Lung (tissue), 12 donors: ENCODE data around the gene EPS15. TPM values are rescaled to one million over a fixed set of nuclear protein-coding genes. Genes with fewer than 3 reads are reported as not detected.
"Not testable (repeated sequence)": the region's sequence is repeated elsewhere in the genome, so short reads cannot be mapped to it uniquely, and the experiment has no call there.

ENCODE experiments used
- ATAC-seq: fragments of 200-7000 bp; cut with Tn5 transposase; one replicate; pipeline ENCODE4 v1.9.1; 2020; ENCODE audit warnings: moderate number of reproducible peaks; ENCODE audit not compliant: insufficient read depth, low FRiP score
- DNase-seq, 3 donors: peaks; one replicate each; pipeline ENCODE4 v3.0.0-alpha.2; 2013 to 2017
- H3K27ac ChIP-seq, 2 donors: one replicate each; pipeline ENCODE4 v1.5.1; 2013; ENCODE audit warnings: mild to moderate bottlenecking in 2 of 2, moderate library complexity in 2 of 2, control low read depth in 1 of 2, inconsistent platforms in 1 of 2, low read depth in 1 of 2, low read length in 1 of 2
- H3K27me3 ChIP-seq, 3 donors: one replicate each; pipeline ENCODE4 v1.5.1; 2013; ENCODE audit warnings: low read length in 2 of 3; ENCODE audit not compliant: control insufficient read depth in 3 of 3, insufficient read depth in 3 of 3
- H3K36me3 ChIP-seq, 4 donors: one replicate each; pipeline ENCODE4 v1.5.1; 2013; ENCODE audit warnings: low read length in 4 of 4, mild to moderate bottlenecking in 1 of 4, moderate library complexity in 1 of 4; ENCODE audit not compliant: control insufficient read depth in 4 of 4, insufficient read depth in 4 of 4
- H3K4me1 ChIP-seq, 5 donors: one replicate each; pipeline ENCODE4 v1.5.1; 2013; ENCODE audit warnings: low read length in 5 of 5, mild to moderate bottlenecking in 2 of 5, moderate library complexity in 1 of 5; ENCODE audit not compliant: control insufficient read depth in 5 of 5, insufficient read depth in 5 of 5
- H3K4me3 ChIP-seq: one replicate; pipeline ENCODE4 v1.5.1; 2013; ENCODE audit warnings: mild to moderate bottlenecking, control low read depth, moderate library complexity
- H3K9ac ChIP-seq, 2 donors: one replicate each; pipeline ENCODE4 v1.5.1; 2013; ENCODE audit warnings: low read length in 2 of 2, control low read depth in 1 of 2; ENCODE audit not compliant: insufficient read depth in 1 of 2
- H3K9me3 ChIP-seq, 4 donors: one replicate each; pipeline ENCODE4 v1.5.1; 2013; ENCODE audit warnings: low read length in 3 of 4, mild to moderate bottlenecking in 1 of 4, moderate library complexity in 1 of 4; ENCODE audit not compliant: control insufficient read depth in 4 of 4, insufficient read depth in 3 of 4
- WGBS, 2 donors: extraction: QIAGEN DNeasy Blood & Tissue Kit; methylation state at CpG; one replicate each; pipeline ENCODE4 v1.1.7; 2013; 5-methylcytosine and 5-hydroxymethylcytosine counted together
- polyA plus RNA-seq, 2 donors: library from polyadenylated mRNA; stranded (reverse); fragments of 200-250 nt; gene quantifications; one replicate each; pipeline ENCODE4 v1.2.1, GENCODE V29; 2013
- total RNA-seq, 2 donors: library from RNA; depleted of rRNA in 1 of 2; stranded (reverse); fragments of >200 nt in 1 of 2; gene quantifications; one replicate each; pipeline ENCODE4 v1.2.1, GENCODE V29; 2014 to 2021
- TF ChIP-seq, protein P1 (sequence below): IDR thresholded peaks from 2 replicates; pipeline ENCODE4 v1.5.1; 2012; ENCODE audit warnings: mild to moderate bottlenecking; ENCODE audit errors: control extremely low read depth, extremely low read depth
- donor health status: control.
- donor health status: control.
- donor health status: Bipolar disorder and iron deficiency.
- donor health status: healthy.
- donor health status: DM: yes; HTN: yes; CAD: no.

The EPS15 gene
- total and polyA plus RNA-seq, 4 donors = 19.2 to 87.2 (median 45.5) TPM

DNA sequence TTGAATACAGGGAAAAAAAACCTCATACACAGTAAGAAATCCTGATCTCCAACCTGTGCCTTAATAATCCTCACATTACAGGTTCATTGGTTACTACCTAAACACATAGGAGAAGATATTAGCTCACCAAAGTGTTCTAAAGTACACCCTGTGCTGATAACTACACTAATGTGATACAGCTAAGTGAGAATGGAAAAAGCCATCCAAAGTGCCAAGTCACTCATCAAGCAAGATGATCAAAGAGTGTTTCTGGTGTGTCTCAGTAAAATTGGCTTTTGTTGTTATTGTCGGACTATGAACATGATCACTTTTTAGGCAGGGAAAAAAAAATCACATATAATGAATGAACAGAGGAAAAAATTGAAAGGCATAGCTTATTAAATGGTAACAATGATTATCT is 31.4 kb downstream of the EPS15 start:
- Histone ChIP-seq H3K4me3 (no peak overlapping the region), H3K27ac (no peak overlapping the region), H3K9ac (no peak overlapping the region), H3K9me3 (no peaks in the 10 kb centered on the region), H3K4me1 (peaks cover 0 to 17% (median 5%) of the 10 kb centered on the region in 5 donors), H3K27me3 (no peaks in the 10 kb centered on the region), H3K36me3 (peaks cover 0 to 2% (median 0%) of the 10 kb centered on the region in 4 donors)
- ATAC-seq = no peak
- no peak for DNase-seq
- TF ChIP-seq, protein P1, sequence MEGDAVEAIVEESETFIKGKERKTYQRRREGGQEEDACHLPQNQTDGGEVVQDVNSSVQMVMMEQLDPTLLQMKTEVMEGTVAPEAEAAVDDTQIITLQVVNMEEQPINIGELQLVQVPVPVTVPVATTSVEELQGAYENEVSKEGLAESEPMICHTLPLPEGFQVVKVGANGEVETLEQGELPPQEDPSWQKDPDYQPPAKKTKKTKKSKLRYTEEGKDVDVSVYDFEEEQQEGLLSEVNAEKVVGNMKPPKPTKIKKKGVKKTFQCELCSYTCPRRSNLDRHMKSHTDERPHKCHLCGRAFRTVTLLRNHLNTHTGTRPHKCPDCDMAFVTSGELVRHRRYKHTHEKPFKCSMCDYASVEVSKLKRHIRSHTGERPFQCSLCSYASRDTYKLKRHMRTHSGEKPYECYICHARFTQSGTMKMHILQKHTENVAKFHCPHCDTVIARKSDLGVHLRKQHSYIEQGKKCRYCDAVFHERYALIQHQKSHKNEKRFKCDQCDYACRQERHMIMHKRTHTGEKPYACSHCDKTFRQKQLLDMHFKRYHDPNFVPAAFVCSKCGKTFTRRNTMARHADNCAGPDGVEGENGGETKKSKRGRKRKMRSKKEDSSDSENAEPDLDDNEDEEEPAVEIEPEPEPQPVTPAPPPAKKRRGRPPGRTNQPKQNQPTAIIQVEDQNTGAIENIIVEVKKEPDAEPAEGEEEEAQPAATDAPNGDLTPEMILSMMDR = no peak
- WGBS, 2 donors = 92 to 97% methylated on average over 1 of the region's 1 CpG

DNA sequence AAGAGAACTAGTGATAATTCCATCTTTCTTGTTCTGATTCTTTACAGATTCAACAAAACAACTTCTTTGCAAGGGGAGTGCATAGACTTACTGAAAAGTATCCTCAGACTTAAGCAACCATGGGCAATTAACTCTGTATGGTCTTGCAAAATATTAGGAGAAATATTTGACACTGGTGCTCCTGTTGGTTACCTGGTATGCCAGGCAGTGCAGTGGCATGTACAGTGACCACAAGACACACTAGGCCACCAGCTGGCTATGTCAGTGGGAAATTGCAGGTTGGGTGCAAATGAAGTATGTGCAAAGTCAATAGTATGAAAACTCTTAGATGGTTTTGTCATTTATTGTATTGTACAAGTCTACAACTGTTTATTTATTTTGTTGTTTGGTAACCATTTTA is 34.5 kb downstream of the EPS15 start:
- DNase-seq (no peak), ATAC-seq (no peak)
- Histone ChIP-seq H3K27ac (no peak overlapping the region), H3K4me3 (no peak overlapping the region), H3K27me3 (no peaks in the 10 kb centered on the region), H3K9ac (no peak overlapping the region), H3K9me3 (no peaks in the 10 kb centered on the region), H3K4me1 (peaks cover 0 to 13% (median 4%) of the 10 kb centered on the region in 5 donors), H3K36me3 (peaks cover 0 to 2% (median 0%) of the 10 kb centered on the region in 4 donors)
- TF ChIP-seq, protein P1 = no peak

DNA sequence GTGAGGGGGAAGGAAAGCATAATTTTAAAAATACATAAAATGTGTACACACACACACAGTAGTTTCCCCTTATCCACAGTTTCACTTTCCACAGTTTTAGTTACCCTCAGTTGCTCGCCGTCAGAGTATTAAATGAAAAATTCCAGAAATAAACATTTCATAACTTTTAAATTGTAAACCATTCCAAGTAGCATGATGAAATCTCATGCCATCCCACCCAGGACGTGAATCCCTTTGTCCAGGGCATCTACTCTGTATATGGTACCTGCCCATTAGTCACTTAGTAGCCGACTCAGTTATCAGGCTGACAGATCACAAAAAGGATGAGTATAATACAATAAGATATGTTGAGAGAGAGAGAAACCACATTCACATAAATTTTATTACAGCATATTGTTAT is 36.2 kb downstream of the EPS15 start:
- Histone ChIP-seq H3K9ac (no peak overlapping the region), H3K9me3 (no peaks in the 10 kb centered on the region), H3K27ac (no peak overlapping the region), H3K36me3 (no peaks in the 10 kb centered on the region), H3K27me3 (no peaks in the 10 kb centered on the region), H3K4me3 (no peak overlapping the region), H3K4me1 (peaks cover 0 to 5% (median 0%) of the 10 kb centered on the region in 5 donors)
- ATAC-seq (no peak), DNase-seq (no peak)
- WGBS, 2 donors = 62 to 63% methylated on average over 4 of the region's 4 CpGs
- TF ChIP-seq, protein P1 = no peak

DNA sequence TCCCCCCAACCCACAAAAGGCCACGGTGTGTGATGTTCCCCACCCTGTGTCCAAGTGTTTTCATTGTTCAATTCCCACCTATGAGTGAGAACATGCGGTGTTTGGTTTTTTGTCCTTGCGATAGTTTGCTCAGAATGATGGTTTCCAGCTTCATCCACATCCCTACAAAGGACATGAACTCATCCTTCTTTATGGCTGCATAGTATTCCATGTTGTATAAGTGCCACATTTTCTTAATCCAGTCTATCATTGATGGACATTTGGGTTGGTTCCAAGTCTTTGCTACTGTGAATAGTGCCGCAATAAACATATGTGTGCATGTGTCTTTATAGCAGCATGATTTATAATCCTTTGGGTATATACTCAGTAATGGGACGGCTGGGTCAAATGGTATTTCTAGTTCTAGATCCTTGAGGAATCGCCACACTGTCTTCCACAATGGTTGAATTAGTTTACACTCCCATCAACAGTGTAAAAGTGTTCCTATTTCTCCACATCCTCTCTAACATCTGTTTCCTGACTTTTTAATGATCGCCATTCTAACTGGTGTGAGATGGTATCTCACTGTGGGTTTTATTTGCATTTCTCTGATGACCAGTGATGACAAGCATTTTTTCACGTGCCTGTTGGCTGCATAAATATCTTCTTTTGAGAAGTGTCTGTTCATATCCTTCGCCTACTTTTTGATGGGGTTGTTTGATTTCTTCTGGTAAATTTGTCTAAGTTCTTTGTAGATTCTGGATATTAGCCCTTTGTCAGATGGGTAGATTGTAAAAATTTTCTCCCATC is 44.0 kb downstream of the EPS15 start:
- H3K9ac ChIP-seq, DNase-seq, H3K9me3 ChIP-seq, H3K36me3 ChIP-seq, ATAC-seq, H3K4me3 ChIP-seq, H3K27me3 ChIP-seq, H3K27ac ChIP-seq: not testable (repeated sequence)
- WGBS, 2 donors = 57 to 77% methylated on average over 9 of the region's 9 CpGs
- H3K4me1 ChIP-seq = peaks cover 0 to 18% (median 7%) of the 10 kb centered on the region in 5 donors
